CD4-positive, alpha-beta T cell treated with Interleukin-15 for 1 hour (primary cell): ENCODE results near the gene GRK4.
A peak's percentile ranks its signal among the peaks of the same experiment; 100 is the strongest.
"Not testable (repeated sequence)": the region's sequence is repeated elsewhere in the genome, so short reads cannot be mapped to it uniquely, and the experiment has no call there.

Experiments used
- DNase-seq: peaks from one replicate; pipeline ENCODE4 v3.0.0-alpha.2; 2020

The GRK4 gene

GRCh38 chr4:2963175-2963965 is at the start of gene GRK4, which contains the start of gene NOP14:
Gene GRK4, plus strand, starts transcription at chr4:2963571. Its CDS starts 500 bp downstream, at chr4:2964071.
Gene NOP14, minus strand, starts transcription at chr4:2963406. Its CDS starts 87 bp downstream, at chr4:2963319.
- peak; percentile 98 for DNase-seq

- DNase-seq = no peak
These were observed 48.9 kb upstream of the GRK4 start for GRCh38 chr4:2914256-2915126.

GRCh38 chr4:2915789-2916188 is 47.6 kb upstream of the GRK4 start:
- no peak for DNase-seq

GRCh38 chr4:2916696-2917095 is 46.7 kb upstream of the GRK4 start:
- not testable (repeated sequence) for DNase-seq

GRCh38 chr4:2918300-2918699 is 45.1 kb upstream of the GRK4 start:
- DNase-seq = not testable (repeated sequence)

GRCh38 chr4:2918714-2919113 is 44.7 kb upstream of the GRK4 start:
- DNase-seq = not testable (repeated sequence)

GRCh38 chr4:2922453-2923101 is 40.8 kb upstream of the GRK4 start:
- DNase-seq = peak; percentile 53

- DNase-seq = no peak
These were observed 40.2 kb upstream of the GRK4 start for GRCh38 chr4:2923141-2923551.

GRCh38 chr4:2923668-2924173 is 39.6 kb upstream of the GRK4 start:
- DNase-seq = no peak

GRCh38 chr4:2924286-2924685 is 39.1 kb upstream of the GRK4 start:
- DNase-seq = no peak

GRCh38 chr4:2924765-2925301 is 38.5 kb upstream of the GRK4 start:
- no peak for DNase-seq

- DNase-seq = no peak
These were observed 37.9 kb upstream of the GRK4 start for GRCh38 chr4:2925496-2925895.

- no peak for DNase-seq
These were observed 37.2 kb upstream of the GRK4 start for GRCh38 chr4:2925931-2926860.

- DNase-seq = no peak
These were observed 36.2 kb upstream of the GRK4 start for GRCh38 chr4:2927016-2927695.

- no peak for DNase-seq
These were observed 35.7 kb upstream of the GRK4 start for GRCh38 chr4:2927696-2928075.

GRCh38 chr4:2928242-2929176 is 34.9 kb upstream of the GRK4 start:
- peak; percentile 13 for DNase-seq

- no peak for DNase-seq
These were observed 33.9 kb upstream of the GRK4 start for GRCh38 chr4:2929469-2929868.

GRCh38 chr4:2930135-2930757 is 33.1 kb upstream of the GRK4 start:
- no peak for DNase-seq

GRCh38 chr4:2930758-2931511 is 32.4 kb upstream of the GRK4 start:
- no peak for DNase-seq
